Glutamatergic neuron (in vitro differentiated cells): ENCODE data around the gene SLC6A6. TPM values are rescaled to one million over a fixed set of nuclear protein-coding genes. Genes with fewer than 3 reads are reported as not detected.

ENCODE experiments used
- DNase-seq: peaks from one replicate; pipeline ENCODE4 v3.0.0; 2022
- H3K27ac Mint-ChIP-seq: one replicate; pipeline ENCODE4 v1.8.0; 2020; ENCODE audit warnings: mild to moderate bottlenecking, mixed read lengths, inconsistent platforms; ENCODE audit not compliant: unreplicated experiment
- H3K27me3 Mint-ChIP-seq: one replicate; pipeline ENCODE4 v1.8.0; 2020; ENCODE audit warnings: mild to moderate bottlenecking, moderate library complexity, mixed read lengths, inconsistent platforms; ENCODE audit not compliant: unreplicated experiment
- H3K36me3 Mint-ChIP-seq: one replicate; pipeline ENCODE4 v1.8.0; 2020; ENCODE audit warnings: mild to moderate bottlenecking, mixed read lengths, inconsistent platforms; ENCODE audit not compliant: unreplicated experiment
- H3K4me1 Mint-ChIP-seq: one replicate; pipeline ENCODE4 v1.8.0; 2020; ENCODE audit warnings: mild to moderate bottlenecking, low read depth, mixed read lengths, inconsistent platforms; ENCODE audit not compliant: unreplicated experiment
- H3K4me3 Mint-ChIP-seq: one replicate; pipeline ENCODE4 v1.8.0; 2020; ENCODE audit warnings: mild to moderate bottlenecking, mixed read lengths, inconsistent platforms; ENCODE audit not compliant: unreplicated experiment
- H3K9me3 Mint-ChIP-seq: one replicate; pipeline ENCODE4 v1.8.0; 2020; ENCODE audit warnings: mild to moderate bottlenecking, moderate library complexity, mixed read lengths, inconsistent platforms; ENCODE audit not compliant: unreplicated experiment
- total RNA-seq: library from RNA; stranded (reverse); fragmentation: NEBNext Ultra II Directional; extraction: Animal tissue kit (Norgen Biotek cat#: 25700); gene quantifications from one replicate; pipeline ENCODE4 v1.2.1, GENCODE V29; 2021; ENCODE audit not compliant: unreplicated experiment
- TF ChIP-seq, protein P1 (sequence below): fragments of 200-600 bp; sonication (generic); IDR thresholded peaks from one replicate; pipeline ENCODE4 v1.5.0; 2021; ENCODE audit not compliant: partially characterized antibody, unreplicated experiment

The SLC6A6 gene
- total RNA-seq, 1 donor from 2014 or later: 21.9 TPM

DNA sequence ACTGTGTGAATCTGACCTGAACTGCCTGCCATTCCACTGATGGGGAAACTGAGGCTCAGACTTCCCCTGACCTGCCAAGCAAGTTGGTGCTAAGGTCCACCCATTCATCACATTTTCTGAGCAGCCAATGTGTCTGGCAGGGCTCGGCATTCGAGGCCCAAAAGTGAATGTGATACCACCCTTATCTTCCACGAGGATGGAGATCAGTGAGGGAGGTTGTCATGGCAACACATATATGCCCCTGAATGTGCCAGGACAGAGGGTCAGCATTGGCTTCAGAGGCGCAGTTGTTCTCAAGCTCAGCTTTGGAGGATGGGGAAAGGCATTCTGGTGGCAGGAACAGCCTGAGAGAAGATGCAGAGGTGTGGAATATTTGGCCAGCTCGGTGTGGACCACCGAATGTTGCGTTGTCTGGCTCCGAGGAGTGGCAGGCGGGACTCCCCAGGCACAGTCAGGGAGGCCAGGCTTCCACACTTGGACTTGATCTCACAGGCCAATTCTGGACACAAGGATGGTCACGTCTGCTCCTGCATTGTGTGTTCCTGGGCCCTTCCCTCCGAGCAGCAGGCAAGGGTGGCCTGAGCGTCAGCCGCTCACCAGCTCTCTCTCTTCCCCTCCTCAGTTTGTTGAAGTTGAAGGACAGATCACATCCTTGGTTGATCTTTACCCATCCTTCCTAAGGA lies 74.3 kb downstream of the SLC6A6 start:
- Mint-ChIP-seq H3K4me1 (no peaks in the 10 kb centered on the region), H3K4me3 (no peak overlapping the region), H3K9me3 (no peaks in the 10 kb centered on the region), H3K27ac (no peak overlapping the region), H3K27me3 (peaks cover 10% of the 10 kb centered on the region), H3K36me3 (peaks cover 7% of the 10 kb centered on the region)
- DNase-seq: no peak
- TF ChIP-seq, protein P1, sequence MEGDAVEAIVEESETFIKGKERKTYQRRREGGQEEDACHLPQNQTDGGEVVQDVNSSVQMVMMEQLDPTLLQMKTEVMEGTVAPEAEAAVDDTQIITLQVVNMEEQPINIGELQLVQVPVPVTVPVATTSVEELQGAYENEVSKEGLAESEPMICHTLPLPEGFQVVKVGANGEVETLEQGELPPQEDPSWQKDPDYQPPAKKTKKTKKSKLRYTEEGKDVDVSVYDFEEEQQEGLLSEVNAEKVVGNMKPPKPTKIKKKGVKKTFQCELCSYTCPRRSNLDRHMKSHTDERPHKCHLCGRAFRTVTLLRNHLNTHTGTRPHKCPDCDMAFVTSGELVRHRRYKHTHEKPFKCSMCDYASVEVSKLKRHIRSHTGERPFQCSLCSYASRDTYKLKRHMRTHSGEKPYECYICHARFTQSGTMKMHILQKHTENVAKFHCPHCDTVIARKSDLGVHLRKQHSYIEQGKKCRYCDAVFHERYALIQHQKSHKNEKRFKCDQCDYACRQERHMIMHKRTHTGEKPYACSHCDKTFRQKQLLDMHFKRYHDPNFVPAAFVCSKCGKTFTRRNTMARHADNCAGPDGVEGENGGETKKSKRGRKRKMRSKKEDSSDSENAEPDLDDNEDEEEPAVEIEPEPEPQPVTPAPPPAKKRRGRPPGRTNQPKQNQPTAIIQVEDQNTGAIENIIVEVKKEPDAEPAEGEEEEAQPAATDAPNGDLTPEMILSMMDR: no peak

GRCh38 chr3:14477311-14477935 lies 75.0 kb downstream of the SLC6A6 start:
- Mint-ChIP-seq H3K9me3 (no peaks in the 10 kb centered on the region), H3K4me3 (no peak overlapping the region), H3K27ac (no peak overlapping the region), H3K27me3 (peaks cover 9% of the 10 kb centered on the region), H3K36me3 (peaks cover 7% of the 10 kb centered on the region), H3K4me1 (no peaks in the 10 kb centered on the region)
- DNase-seq: no peak
- TF ChIP-seq, protein P1: no peak

- Mint-ChIP-seq H3K4me3 (no peak overlapping the region), H3K27me3 (peaks cover 4% of the 10 kb centered on the region), H3K4me1 (no peaks in the 10 kb centered on the region), H3K36me3 (no peaks in the 10 kb centered on the region), H3K27ac (no peak overlapping the region), H3K9me3 (no peaks in the 10 kb centered on the region)
- DNase-seq: no peak
- TF ChIP-seq, protein P1: no peak
These were observed 76.6 kb downstream of the SLC6A6 start for GRCh38 chr3:14478956-14479550.

DNA sequence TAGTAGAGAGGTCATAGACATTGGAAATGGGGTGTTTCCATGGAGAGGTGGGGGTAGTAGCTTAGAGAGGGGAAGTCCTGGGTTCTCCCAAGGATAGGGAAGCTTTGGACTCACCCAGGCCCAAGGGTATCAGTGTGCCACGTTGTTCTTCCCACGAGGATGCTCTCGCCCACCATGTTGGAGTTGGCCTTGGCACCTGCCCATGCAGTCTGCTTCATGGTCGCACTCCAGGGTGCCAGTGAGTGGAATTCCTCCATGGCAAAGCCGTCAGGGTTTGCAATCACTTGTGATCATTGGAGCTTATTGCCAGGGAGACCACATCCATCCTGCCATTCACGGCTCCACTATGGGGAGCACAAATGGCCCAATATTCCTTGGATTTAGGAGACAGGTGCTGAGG lies 77.2 kb downstream of the SLC6A6 start:
- no peaks in the 10 kb centered on the region for H3K4me1 Mint-ChIP-seq
- no peak overlapping the region for H3K4me3 Mint-ChIP-seq
- no peak for DNase-seq
- peaks cover 4% of the 10 kb centered on the region for H3K27me3 Mint-ChIP-seq
- TF ChIP-seq, protein P1: no peak
- H3K36me3 Mint-ChIP-seq: no peaks in the 10 kb centered on the region
- no peaks in the 10 kb centered on the region for H3K9me3 Mint-ChIP-seq
- no peak overlapping the region for H3K27ac Mint-ChIP-seq
